ENCODE results near the gene DCDC2C.

DCDC2C gene

DNA sequence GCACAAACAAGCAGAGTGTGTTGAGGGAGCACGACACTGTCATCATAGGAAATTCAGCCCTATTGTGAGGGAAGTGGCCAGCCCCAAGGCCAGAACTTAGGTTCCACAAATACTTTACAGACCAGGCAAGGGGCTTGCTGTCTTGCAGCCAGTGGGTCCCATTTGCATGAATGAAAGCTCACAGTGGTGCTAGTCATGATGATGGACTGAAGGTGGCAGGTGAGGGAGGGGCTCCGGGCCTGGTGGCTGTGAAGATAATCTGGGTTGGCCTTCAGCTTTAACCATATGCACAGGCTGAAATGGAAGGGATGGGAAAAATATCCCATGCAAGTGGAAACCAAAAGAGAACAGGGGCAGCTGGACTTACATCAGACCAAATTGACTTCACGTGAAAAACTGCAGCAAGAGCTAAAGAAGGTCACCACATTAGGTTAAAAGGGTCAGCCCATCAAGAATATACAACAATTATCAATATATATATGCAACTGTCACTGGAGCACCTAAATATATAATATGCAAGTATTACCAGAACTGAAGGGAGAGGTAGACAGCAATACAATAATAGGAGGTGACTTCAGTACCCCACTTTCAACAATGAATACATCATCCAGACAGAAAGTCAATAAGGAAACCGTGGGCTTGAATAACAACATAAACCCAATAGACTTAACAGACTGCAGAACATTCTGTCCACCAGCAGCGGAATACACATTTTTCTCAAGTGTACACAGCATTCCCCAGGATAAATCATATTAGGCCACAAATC is 39.6 kb downstream of the DCDC2C start:
- Histone ChIP-seq H3F3A (ENCODE audit: insufficient read depth, low read length) (no peaks in the 10 kb centered on the region), H3K4me3 (ENCODE audit: low read depth, low read length, poor library complexity, severe bottlenecking) (no peak overlapping the region), H3K4me1 (ENCODE audit: insufficient read depth, low read length, severe bottlenecking) (no peaks in the 10 kb centered on the region), H3K27me3 (ENCODE audit: insufficient read depth, low read length) (peaks cover 4% of the 10 kb centered on the region; the same call in 1 of the 2 replicates), H3K9me3 (ENCODE audit: low read length) (0 out of 2 replicates have a peak, but pooled peaks cover 3% of the 10 kb centered on the region), H3K36me3 (ENCODE audit: insufficient read depth, low read length) (no peaks in the 10 kb centered on the region), H3K9ac (ENCODE audit: low read length) (no peak overlapping the region), H3K79me2 (ENCODE audit: insufficient read depth, low read length) (no peaks in the 10 kb centered on the region), H3K4me2 (ENCODE audit: low read length) (no peak overlapping the region), H2AFZ (ENCODE audit: low read length) (no peak overlapping the region), H3K9me2 (ENCODE audit: low read depth, low read length) (no peaks in the 10 kb centered on the region), H4K20me1 (ENCODE audit: insufficient read depth, low read length) (no peaks in the 10 kb centered on the region), H3K27ac (ENCODE audit: low read depth, low read length, poor library complexity, severe bottlenecking) (no peak overlapping the region)
- no peak for TF ChIP-seq EZH2 (IDR thresholded peaks at IDR 0.05; ENCODE audit: borderline replicate concordance, low read length)
- TF ChIP-seq, protein P1, sequence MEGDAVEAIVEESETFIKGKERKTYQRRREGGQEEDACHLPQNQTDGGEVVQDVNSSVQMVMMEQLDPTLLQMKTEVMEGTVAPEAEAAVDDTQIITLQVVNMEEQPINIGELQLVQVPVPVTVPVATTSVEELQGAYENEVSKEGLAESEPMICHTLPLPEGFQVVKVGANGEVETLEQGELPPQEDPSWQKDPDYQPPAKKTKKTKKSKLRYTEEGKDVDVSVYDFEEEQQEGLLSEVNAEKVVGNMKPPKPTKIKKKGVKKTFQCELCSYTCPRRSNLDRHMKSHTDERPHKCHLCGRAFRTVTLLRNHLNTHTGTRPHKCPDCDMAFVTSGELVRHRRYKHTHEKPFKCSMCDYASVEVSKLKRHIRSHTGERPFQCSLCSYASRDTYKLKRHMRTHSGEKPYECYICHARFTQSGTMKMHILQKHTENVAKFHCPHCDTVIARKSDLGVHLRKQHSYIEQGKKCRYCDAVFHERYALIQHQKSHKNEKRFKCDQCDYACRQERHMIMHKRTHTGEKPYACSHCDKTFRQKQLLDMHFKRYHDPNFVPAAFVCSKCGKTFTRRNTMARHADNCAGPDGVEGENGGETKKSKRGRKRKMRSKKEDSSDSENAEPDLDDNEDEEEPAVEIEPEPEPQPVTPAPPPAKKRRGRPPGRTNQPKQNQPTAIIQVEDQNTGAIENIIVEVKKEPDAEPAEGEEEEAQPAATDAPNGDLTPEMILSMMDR (IDR thresholded peaks at IDR 0.05; ENCODE audit: low read length) = no peak

DNA sequence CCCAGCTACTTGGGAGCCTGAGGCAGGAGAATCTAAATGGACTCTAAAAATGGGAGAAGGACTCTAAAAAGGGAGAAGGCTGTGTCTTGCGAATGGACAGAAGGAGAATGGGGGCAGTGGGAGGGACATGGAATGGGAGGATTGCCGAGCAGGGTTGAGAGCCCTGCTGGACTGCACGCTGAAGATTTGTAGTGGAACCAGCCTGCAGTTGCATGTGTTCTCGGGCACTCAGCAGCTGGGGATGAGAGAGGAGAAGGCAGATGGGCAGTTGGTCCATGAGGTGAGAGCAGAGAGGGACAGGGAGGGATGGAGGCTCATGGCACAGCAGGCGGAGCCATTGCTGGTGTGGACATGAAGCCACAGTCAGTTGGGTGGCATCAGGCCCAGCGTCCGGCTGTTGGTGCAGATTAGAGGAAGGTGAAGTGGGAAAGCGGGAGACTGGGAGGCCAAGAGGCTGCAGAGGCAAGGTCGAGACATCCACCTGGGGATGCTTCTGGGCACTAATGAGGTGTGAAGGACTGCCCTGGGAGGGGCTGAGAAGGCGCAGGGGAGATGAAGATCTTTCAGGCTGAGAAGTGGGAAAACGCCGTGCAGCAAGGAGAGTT is 40.7 kb downstream of the DCDC2C start:
- Histone ChIP-seq H4K20me1 (ENCODE audit: insufficient read depth, low read length) (no peaks in the 10 kb centered on the region), H3K27ac (ENCODE audit: low read depth, low read length, poor library complexity, severe bottlenecking) (no peak overlapping the region), H3K9ac (ENCODE audit: low read length) (no peak overlapping the region), H3K27me3 (ENCODE audit: insufficient read depth, low read length) (peaks cover 4% of the 10 kb centered on the region; the same call in 1 of the 2 replicates), H3K9me3 (ENCODE audit: low read length) (0 out of 2 replicates have a peak, but pooled peaks cover 3% of the 10 kb centered on the region), H3K4me2 (ENCODE audit: low read length) (no peak overlapping the region), H3F3A (ENCODE audit: insufficient read depth, low read length) (no peaks in the 10 kb centered on the region), H2AFZ (ENCODE audit: low read length) (no peak overlapping the region), H3K4me3 (ENCODE audit: low read depth, low read length, poor library complexity, severe bottlenecking) (no peak overlapping the region), H3K36me3 (ENCODE audit: insufficient read depth, low read length) (no peaks in the 10 kb centered on the region), H3K9me2 (ENCODE audit: low read depth, low read length) (no peaks in the 10 kb centered on the region), H3K79me2 (ENCODE audit: insufficient read depth, low read length) (no peaks in the 10 kb centered on the region), H3K4me1 (ENCODE audit: insufficient read depth, low read length, severe bottlenecking) (no peaks in the 10 kb centered on the region)
- no peak for TF ChIP-seq EZH2 (IDR thresholded peaks at IDR 0.05; ENCODE audit: borderline replicate concordance, low read length)
- TF ChIP-seq, protein P1 (IDR thresholded peaks at IDR 0.05; ENCODE audit: low read length) = no peak

DNA sequence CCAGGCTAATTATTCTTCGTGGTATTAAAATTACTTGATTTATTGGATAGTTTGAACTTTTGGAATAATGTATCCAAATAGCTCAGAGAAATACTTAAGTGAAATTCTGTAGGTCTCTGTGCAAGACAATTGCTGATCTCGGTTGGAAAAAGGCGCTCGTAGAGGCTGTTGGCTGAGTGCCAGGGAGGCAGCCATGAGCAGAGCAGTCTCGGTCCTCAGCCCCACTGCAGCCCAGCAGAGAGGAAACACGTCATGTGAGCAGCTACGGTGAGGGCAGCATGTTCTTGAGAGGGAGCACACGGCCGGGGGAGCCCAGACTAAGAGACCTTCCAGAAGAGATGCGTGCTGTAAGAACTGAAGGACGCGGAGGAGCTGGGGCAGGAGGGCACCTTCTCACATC is 42.5 kb downstream of the DCDC2C start:
- no peaks in the 10 kb centered on the region for H3K36me3 ChIP-seq (ENCODE audit: insufficient read depth, low read length)
- no peaks in the 10 kb centered on the region for H3K9me2 ChIP-seq (ENCODE audit: low read depth, low read length)
- no peaks in the 10 kb centered on the region for H3F3A ChIP-seq (ENCODE audit: insufficient read depth, low read length)
- H3K9ac ChIP-seq (ENCODE audit: low read length) = no peak overlapping the region
- H2AFZ ChIP-seq (ENCODE audit: low read length) = no peak overlapping the region
- no peaks in the 10 kb centered on the region for H3K79me2 ChIP-seq (ENCODE audit: insufficient read depth, low read length)
- H3K4me3 ChIP-seq (ENCODE audit: low read depth, low read length, poor library complexity, severe bottlenecking) = no peak overlapping the region
- no peak overlapping the region for H3K4me2 ChIP-seq (ENCODE audit: low read length)
- H3K9me3 ChIP-seq (ENCODE audit: low read length) = 0 out of 2 replicates have a peak, but pooled peaks cover 3% of the 10 kb centered on the region
- no peak overlapping the region for H3K27ac ChIP-seq (ENCODE audit: low read depth, low read length, poor library complexity, severe bottlenecking)
- peaks cover 4% of the 10 kb centered on the region; the same call in 1 of the 2 replicates for H3K27me3 ChIP-seq (ENCODE audit: insufficient read depth, low read length)
- no peaks in the 10 kb centered on the region for H3K4me1 ChIP-seq (ENCODE audit: insufficient read depth, low read length, severe bottlenecking)
- TF ChIP-seq EZH2 (IDR thresholded peaks at IDR 0.05; ENCODE audit: borderline replicate concordance, low read length) = no peak
- TF ChIP-seq, protein P1 (IDR thresholded peaks at IDR 0.05; ENCODE audit: low read length) = no peak
- no peaks in the 10 kb centered on the region for H4K20me1 ChIP-seq (ENCODE audit: insufficient read depth, low read length)
